GM19023 (cell line): ENCODE measurements around the gene MUC21.
"Not testable (repeated sequence)": the region's sequence is repeated elsewhere in the genome, so short reads cannot be mapped to it uniquely, and the experiment has no call there.

Experiments
- ATAC-seq: cut with Tn5 transposase; IDR thresholded peaks from one replicate; pipeline ENCODE4 v1.9.1; 2021; ENCODE audit warnings: mild to moderate bottlenecking, moderate library complexity; ENCODE audit not compliant: unreplicated experiment

Gene MUC21

GRCh38 chr6:30966154-30966553 is 17.4 kb upstream of the MUC21 start:
- ATAC-seq = no peak

- not testable (repeated sequence) for ATAC-seq
Observed at GRCh38 chr6:30969171-30969570, 14.3 kb upstream of the MUC21 start.

- no peak for ATAC-seq
Observed at GRCh38 chr6:30970946-30971345, 12.6 kb upstream of the MUC21 start.

GRCh38 chr6:30972816-30973215 is 10.7 kb upstream of the MUC21 start:
- ATAC-seq = no peak

GRCh38 chr6:30974490-30975252 is 8.8 kb upstream of the MUC21 start:
- ATAC-seq = no peak

GRCh38 chr6:30979141-30979540 is 4.4 kb upstream of the MUC21 start:
- ATAC-seq = no peak

GRCh38 chr6:30979690-30980089 is 3.8 kb upstream of the MUC21 start:
- ATAC-seq = no peak

GRCh38 chr6:30981942-30982772 is 1.4 kb upstream of the MUC21 start:
- no peak for ATAC-seq

GRCh38 chr6:30985490-30985889 is 2.0 kb downstream of the MUC21 start:
- no peak for ATAC-seq

- no peak for ATAC-seq
Observed at GRCh38 chr6:30987304-30987703, 3.8 kb downstream of the MUC21 start.

- ATAC-seq = no peak
Observed at GRCh38 chr6:30988209-30988825, 4.8 kb downstream of the MUC21 start.

- ATAC-seq = no peak
Observed at GRCh38 chr6:30990422-30991086, 7.0 kb downstream of the MUC21 start.

GRCh38 chr6:30991891-30992290 is 8.4 kb downstream of the MUC21 start:
- ATAC-seq = no peak

GRCh38 chr6:30997301-30997700 is 13.8 kb downstream of the MUC21 start:
- no peak for ATAC-seq

- no peak for ATAC-seq
Observed at GRCh38 chr6:30998785-30999184, 15.3 kb downstream of the MUC21 start.

- not testable (repeated sequence) for ATAC-seq
Observed at GRCh38 chr6:31000067-31000860, 16.7 kb downstream of the MUC21 start.

- ATAC-seq = no peak
Observed at GRCh38 chr6:31001281-31001888, 17.9 kb downstream of the MUC21 start.

GRCh38 chr6:31002471-31002870 is 19.0 kb downstream of the MUC21 start:
- ATAC-seq = no peak

- no peak for ATAC-seq
Observed at GRCh38 chr6:31004794-31005193, 21.3 kb downstream of the MUC21 start.
